HG02642 (cell line): Measurements from ENCODE around the gene MEGF11.

ENCODE experiments used
- ATAC-seq: cut with Tn5 transposase; IDR thresholded peaks from one replicate; pipeline ENCODE4 v1.9.1; 2021; ENCODE audit warnings: mild to moderate bottlenecking; ENCODE audit not compliant: unreplicated experiment, poor library complexity

Gene MEGF11

GRCh38 chr15:66153549-66154415, 99.8 kb downstream of the MEGF11 start:
- peak; percentile 78 for ATAC-seq

GRCh38 chr15:66152650-66153049, 100.9 kb downstream of the MEGF11 start:
- ATAC-seq: no peak

GRCh38 chr15:66151809-66152208, 101.7 kb downstream of the MEGF11 start:
- no peak for ATAC-seq

DNA sequence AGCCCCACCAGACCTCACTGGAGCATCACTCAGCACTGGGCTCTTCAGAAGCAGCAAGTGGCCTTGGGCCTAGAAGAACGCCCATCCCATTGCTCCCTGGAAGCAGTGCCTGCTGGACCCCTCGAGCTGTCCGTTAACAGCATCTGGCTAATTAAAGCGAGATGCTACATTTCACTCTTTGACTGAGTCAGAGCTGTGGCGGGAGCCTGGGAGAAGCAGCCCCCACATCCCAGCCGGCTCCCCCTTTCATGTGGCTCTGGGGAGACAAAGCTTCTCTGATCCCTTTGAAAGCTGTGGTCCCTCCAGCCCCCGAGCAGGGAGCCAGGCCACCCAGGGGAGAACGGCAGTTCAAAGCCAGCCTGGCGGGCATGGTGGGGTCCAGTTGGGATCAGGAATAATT, 103.7 kb downstream of the MEGF11 start:
- no peak for ATAC-seq

- no peak for ATAC-seq
Measured at GRCh38 chr15:66148187-66148586, 105.4 kb downstream of the MEGF11 start.

DNA sequence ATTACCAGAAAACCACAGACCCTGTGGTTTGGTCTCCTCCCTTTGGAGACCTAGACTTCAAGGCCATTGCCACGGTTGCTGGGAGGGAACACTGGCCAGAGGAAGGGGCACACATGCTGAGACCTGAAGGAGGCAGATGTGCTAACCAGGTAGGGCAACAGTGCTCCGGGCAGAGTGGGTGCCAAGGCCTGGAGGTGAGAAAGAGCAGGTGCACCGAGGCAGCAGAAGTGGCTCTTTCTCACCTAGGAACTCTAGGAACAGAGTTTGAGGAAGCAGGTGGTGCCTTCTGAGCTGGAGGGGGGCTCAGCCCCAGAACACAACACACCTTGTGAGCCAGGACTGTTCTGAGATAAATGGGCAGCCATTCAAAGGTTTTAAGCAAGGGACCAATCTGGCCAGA, 106.1 kb downstream of the MEGF11 start:
- ATAC-seq: no peak

DNA sequence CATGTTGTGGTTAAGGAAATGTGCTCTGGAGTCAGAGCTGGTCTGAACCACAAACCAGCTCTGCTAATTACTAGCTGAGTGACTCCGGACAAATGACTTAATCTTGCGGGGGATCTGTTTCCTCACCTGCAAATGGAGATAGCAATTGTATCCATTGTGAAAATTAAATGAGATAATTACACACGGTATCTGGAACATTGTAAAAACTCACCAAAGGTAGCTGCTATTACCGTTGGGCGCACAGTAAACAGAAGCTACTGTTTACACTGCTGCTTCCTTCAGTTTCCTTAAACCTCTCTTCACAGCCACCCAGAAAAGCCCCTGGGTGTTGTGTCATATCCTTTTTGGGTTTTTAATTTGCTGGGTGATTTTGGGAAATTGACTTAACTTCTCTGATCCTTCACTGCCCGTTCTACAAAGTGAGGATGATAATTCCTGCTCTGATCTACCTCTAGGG, 107.8 kb downstream of the MEGF11 start:
- ATAC-seq: no peak

DNA sequence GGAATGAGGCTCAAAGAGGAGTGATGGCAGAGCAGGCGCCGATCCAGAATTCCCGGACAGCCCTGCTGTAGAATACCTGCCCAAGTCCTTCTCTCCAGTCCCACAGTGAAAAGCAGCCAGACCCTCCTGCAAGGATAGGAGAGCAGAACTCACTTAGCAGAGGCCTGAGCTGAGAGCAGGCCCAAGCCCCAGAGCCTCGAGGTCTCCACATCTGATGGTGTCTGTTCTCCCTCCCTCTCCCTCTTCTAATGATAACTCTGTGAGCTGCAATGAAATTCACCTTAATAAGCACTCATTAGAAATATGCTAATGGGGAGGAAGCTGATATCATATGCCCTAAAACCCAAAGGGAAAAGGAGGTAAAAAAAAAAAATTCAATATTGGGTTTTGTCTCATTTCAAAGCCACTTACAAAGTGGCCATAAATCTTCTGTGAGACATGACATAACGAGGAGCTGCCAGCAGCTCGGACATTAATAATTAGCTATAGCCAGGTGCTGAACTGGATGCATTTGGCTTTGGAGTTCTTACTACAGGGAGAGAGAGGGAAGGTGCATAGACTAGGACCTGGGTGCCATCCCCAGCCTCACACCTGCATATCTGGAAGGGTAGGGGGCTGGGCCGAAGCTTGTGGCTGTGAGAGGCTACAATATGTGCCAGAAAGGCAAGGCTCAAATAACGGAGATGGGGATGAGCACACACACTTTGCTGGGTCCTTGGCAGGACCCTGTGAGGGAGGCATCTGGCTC, 108.4 kb downstream of the MEGF11 start:
- ATAC-seq: no peak

GRCh38 chr15:66142285-66142684, 111.3 kb downstream of the MEGF11 start:
- ATAC-seq: no peak

- ATAC-seq: no peak
Measured at GRCh38 chr15:66139591-66140207, 113.9 kb downstream of the MEGF11 start.

- no peak for ATAC-seq
Measured at GRCh38 chr15:66138892-66139590, 114.5 kb downstream of the MEGF11 start.

GRCh38 chr15:66138096-66138783, 115.3 kb downstream of the MEGF11 start:
- no peak for ATAC-seq

DNA sequence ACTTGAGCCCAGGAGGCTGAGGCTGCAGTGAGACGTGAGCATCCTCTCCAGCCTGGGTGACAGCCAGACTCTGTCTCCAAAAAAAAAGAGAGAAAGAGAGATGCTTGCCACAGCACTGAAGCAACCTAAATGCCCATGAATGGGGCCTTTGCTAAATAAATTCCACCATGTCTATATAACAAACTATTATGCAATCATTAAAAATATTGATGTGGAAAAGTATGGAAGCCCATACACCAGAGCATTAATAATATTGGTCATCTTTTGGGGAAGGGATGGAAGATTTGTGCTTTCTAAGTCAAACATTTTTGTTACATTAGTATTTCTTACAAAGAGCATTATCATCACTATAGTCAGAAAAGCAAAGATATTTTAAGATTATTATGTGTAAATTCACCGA, 116.6 kb downstream of the MEGF11 start:
- no peak for ATAC-seq

DNA sequence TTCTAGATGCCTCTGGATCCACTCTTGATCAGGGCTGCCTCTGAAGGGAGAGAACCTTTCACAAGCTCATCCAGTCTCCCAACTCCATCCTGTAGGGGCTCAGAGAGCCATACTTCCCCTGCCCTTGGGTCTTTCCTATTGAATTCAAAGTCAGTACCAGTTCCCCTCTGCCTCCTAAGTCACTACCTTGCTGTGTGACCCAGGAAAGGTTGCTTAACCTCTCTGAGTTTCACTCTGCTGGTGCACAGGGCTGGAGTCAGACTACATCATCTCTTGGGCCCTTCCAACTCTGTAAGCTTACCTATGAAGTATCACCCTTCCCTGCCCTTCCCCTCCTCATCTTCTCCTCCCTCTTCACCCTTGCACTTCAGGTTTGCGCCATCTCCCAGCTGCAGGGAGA, 117.9 kb downstream of the MEGF11 start:
- no peak for ATAC-seq

- ATAC-seq: no peak
Measured at GRCh38 chr15:66134284-66134683, 119.3 kb downstream of the MEGF11 start.

GRCh38 chr15:66133247-66133885, 120.2 kb downstream of the MEGF11 start:
- no peak for ATAC-seq

- no peak for ATAC-seq
Measured at GRCh38 chr15:66132251-66132816, 121.2 kb downstream of the MEGF11 start.

DNA sequence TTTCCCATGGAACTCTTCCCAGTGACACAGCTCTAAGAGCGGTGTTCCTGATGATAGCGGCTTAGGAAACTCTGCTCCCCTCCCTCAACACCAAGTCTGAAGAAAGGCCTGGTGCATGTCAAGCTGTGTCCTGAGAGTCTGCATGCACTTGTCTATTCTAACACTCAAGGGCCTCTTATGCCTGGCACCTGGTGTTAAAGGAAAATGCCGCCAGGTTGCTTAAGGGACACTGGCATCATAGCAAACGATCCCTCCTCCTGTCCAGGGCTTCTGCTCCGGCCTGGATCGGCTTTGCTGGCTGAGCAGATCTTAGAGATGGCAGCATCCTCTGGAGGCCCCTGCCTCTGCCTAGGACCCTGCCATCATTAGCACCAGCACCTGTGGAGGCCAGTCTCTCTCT, 121.7 kb downstream of the MEGF11 start:
- no peak for ATAC-seq

GRCh38 chr15:66131200-66131599, 122.3 kb downstream of the MEGF11 start:
- no peak for ATAC-seq
